Endothelial cell of umbilical vein (primary cell): Measurements from ENCODE around the gene SLC25A46.
"Not testable (repeated sequence)": the region's sequence is repeated elsewhere in the genome, so short reads cannot be mapped to it uniquely, and the experiment has no call there.

ENCODE experiments used
- EZH2 ChIP-seq: IDR thresholded peaks from 2 replicates; pipeline ENCODE4 v1.6.1; 2012; ENCODE audit warnings: borderline replicate concordance, low read depth, mild to moderate bottlenecking, moderate library complexity, low read length, inconsistent platforms; ENCODE audit not compliant: severe bottlenecking
- JUN ChIP-seq: IDR thresholded peaks from 2 replicates; pipeline ENCODE4 v1.6.1; 2011; ENCODE audit warnings: borderline replicate concordance, low read depth; ENCODE audit not compliant: insufficient read length, insufficient read depth
- POLR2A ChIP-seq: IDR thresholded peaks from 2 replicates; pipeline ENCODE4 v1.6.1; 2012; ENCODE audit warnings: low read depth, mild to moderate bottlenecking, control low read depth, low read length
- POLR2AphosphoS5 ChIP-seq: IDR thresholded peaks from 2 replicates; pipeline ENCODE4 v1.6.1; 2012; ENCODE audit warnings: low read depth, mild to moderate bottlenecking, control low read depth, low read length, moderate library complexity; ENCODE audit not compliant: insufficient read depth
- TF ChIP-seq, protein P1 (sequence below), 2 donors: IDR thresholded peaks; 1 replicate in 1 of 2; 2 replicates in 1 of 2; pipeline ENCODE4 v1.5.1; 2011; ENCODE audit warnings: low read length in 2 of 2, mild to moderate bottlenecking in 2 of 2, moderate library complexity in 2 of 2, control low read depth in 1 of 2, inconsistent platforms in 1 of 2, low read depth in 1 of 2; ENCODE audit not compliant: insufficient read depth in 1 of 2; ENCODE audit errors: extremely low read depth in 1 of 2

DNA sequence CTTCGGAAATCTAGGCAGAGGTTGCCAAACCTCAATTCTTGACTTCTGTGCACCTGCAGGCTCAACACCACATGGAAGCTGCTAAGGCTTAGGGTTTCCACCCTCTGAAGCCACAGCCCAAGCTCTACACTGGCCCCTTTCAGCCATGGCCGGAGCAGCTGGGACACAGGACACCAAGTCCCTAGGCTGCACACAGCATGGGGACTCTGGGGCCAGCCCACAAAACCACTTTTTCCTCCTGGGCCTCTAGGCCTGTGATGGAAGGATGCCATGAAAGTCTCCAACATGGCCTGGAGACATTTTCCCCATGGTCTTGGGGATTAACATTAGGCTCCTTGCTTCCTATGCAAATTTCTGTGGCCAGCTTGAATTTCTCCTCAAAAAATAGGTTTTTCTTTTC is 7.3 kb upstream of the SLC25A46 start:
- not testable (repeated sequence) for TF ChIP-seq POLR2AphosphoS5, EZH2, POLR2A, JUN
- TF ChIP-seq, protein P1, sequence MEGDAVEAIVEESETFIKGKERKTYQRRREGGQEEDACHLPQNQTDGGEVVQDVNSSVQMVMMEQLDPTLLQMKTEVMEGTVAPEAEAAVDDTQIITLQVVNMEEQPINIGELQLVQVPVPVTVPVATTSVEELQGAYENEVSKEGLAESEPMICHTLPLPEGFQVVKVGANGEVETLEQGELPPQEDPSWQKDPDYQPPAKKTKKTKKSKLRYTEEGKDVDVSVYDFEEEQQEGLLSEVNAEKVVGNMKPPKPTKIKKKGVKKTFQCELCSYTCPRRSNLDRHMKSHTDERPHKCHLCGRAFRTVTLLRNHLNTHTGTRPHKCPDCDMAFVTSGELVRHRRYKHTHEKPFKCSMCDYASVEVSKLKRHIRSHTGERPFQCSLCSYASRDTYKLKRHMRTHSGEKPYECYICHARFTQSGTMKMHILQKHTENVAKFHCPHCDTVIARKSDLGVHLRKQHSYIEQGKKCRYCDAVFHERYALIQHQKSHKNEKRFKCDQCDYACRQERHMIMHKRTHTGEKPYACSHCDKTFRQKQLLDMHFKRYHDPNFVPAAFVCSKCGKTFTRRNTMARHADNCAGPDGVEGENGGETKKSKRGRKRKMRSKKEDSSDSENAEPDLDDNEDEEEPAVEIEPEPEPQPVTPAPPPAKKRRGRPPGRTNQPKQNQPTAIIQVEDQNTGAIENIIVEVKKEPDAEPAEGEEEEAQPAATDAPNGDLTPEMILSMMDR (IDR thresholded peaks at IDR 0.05; ENCODE audit: extremely low read depth in 1 of 2, insufficient read depth in 1 of 2, low read depth in 1 of 2, low read length in 2 of 2): not testable (repeated sequence)
